HG02678 (cell line): ENCODE data around the gene ARHGAP10.
"Not testable (repeated sequence)": the region's sequence is repeated elsewhere in the genome, so short reads cannot be mapped to it uniquely, and the experiment has no call there.

Source experiments
- ATAC-seq: cut with Tn5 transposase; IDR thresholded peaks from one replicate; pipeline ENCODE4 v1.9.1; 2021; ENCODE audit warnings: mild to moderate bottlenecking, moderate library complexity; ENCODE audit not compliant: unreplicated experiment

ARHGAP10 gene

DNA sequence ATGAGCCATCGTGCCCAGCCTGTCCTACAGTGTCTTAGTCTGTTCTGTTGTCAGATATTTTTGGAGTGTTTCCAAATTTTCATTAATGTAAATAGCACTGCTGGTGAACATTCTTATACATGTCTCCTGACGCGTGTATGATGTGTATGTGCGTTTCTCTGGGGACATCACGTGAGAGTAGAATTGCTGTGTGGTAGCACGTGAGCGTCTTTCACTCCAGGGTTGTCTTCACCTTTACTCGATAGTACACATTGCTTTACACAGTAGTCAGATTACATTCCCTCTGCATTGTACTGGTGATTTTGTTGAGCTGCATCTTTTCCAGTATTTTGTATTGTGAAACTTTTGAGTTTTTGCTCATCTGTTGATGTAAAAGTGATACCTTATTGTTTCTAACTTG is 60.0 kb downstream of the ARHGAP10 start:
- no peak for ATAC-seq

DNA sequence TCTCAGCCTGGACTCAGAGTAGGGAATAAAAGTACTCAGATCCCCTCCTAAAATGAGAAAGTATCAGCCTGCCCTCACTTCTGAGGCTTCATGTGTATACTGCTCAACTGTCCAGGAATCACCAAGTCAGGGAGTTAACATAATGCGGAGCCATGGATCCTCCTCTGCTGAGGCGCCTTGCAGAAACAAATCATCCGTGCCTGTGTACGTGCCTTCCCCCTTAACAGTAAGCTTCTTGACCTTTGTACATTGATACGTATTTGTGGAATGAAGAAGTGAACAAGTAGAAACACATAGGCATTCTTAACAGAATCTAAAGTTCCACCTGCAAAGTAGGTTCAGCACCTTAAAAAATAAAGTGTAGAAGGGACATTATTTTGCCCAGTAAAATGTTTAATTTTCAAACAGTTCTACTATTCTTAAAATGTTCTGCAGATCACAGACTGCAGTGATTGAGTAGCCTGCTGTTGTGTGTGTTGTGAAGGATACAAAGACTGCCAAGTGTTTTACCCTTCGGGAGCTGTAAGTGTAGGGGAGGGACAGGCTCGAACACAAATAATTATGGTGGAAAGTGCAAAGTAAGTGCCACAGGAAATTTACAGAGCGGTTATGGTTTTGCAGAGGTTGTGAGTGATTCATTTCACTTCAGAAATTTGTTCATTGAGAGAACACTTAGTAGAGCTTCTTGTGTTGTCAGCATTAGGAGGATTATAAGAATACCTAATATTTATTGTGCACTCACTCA is 61.9 kb downstream of the ARHGAP10 start:
- ATAC-seq, result peak; percentile 35

DNA sequence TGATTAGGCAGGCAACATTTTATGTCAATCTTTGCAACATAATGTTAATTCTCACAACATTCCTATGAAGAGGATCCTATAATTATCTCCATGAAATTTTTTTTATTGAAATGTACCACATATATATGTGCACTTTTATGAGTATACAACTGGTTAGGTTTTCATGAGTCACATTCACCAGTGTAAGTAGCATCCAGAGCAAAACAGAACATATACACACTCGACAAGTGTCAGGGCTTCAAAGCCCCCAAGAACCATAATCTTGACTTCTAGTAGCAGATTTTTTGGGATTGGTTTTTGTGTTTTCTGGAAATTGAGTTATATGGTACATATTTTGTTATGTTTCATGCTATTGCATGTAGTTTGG is 62.4 kb downstream of the ARHGAP10 start:
- no peak for ATAC-seq

DNA sequence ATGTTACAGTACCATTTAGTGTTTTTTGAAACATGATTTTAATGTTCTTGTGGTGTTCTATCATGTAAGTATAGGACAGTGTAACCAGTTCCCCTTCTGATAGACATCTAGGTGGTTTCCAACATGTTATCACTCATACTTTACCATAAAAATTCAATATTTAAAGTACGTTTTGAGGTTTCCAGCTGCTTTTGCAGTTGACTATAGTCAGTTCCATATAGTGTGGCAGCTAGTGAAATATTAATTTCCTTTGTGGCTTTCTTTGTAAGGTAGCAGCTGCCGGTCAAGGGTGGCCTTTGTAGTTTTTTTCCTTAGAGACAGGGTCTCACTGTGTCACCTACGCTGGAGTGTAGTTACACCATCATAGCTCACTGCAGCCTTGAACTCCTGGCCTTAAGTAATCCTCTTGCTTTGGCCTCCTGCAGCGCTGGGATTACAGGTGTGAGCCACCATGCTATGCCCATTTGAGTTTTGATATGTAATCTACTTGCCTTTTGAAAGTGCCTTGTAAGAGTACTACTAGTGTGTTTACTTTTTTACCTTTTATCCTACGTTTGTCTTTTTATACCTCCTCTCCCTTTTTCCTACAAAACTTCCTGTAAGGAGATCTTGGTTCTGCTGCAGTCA is 63.0 kb downstream of the ARHGAP10 start:
- peak; percentile 80 for ATAC-seq

DNA sequence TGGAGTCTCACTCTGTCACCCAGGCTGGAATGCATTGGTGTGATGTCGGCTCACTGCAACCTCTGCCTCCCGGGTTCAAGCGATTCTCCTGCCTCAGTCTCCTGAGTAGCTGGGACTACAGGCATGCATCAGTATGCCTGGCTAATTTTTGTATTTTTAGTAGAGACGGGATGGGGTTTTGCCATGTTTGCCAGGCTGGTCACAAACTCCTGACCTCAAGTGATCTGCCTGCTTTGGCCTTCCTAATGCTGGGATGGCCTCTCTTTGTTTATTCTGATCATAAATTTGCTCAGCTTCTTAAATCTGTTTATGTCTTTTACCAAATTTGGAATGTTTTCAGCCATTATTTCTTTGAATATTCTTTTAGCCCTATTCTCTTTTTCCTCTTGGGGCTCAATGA is 67.2 kb downstream of the ARHGAP10 start:
- ATAC-seq, result not testable (repeated sequence)

GRCh38 chr4:147799986-147800555 is 68.2 kb downstream of the ARHGAP10 start:
- peak; percentile 96 for ATAC-seq

GRCh38 chr4:147801820-147802219 is 69.9 kb downstream of the ARHGAP10 start:
- ATAC-seq, result no peak

- ATAC-seq, result no peak
Observed at GRCh38 chr4:147802346-147802745, 70.5 kb downstream of the ARHGAP10 start.

- no peak for ATAC-seq
Observed at GRCh38 chr4:147805946-147806345, 74.1 kb downstream of the ARHGAP10 start.

DNA sequence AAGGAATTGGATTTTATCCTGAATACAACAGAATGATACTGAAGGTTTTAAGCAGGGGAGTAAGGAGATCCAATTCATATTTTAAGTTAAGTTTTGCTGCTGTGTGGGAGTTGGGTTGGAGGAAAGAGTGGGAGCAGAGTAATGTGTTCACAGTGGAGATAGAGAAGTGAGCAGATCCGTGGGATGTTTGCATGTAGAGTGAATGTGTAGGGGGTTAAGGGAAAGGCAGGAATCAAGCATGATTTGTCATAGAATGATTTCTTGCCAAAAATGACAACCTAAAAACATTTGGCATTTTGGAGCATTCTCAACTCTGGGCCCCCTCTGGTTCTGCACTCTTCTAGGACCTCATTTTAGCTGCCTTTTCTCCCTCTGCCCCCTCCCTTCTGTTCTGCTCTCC is 76.6 kb downstream of the ARHGAP10 start:
- ATAC-seq, result no peak

DNA sequence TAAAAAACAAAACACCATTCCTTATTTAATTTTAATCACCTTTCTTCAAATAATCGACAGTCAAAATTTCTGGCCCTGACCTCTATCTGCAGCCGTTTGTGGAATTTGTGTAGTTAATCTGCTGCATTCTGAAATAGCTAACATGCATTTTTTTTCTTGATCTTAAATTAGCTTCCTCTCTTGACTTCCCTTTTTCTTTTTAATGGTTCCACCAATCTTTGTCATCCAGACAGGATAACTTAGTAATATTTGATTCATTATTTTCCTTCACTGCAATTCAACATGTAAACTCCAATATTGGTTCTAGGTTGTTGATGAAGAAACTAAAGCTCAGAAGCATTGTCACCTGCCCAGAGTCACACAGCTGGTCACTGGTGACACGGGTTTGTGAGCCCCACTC is 77.3 kb downstream of the ARHGAP10 start:
- ATAC-seq, result no peak

DNA sequence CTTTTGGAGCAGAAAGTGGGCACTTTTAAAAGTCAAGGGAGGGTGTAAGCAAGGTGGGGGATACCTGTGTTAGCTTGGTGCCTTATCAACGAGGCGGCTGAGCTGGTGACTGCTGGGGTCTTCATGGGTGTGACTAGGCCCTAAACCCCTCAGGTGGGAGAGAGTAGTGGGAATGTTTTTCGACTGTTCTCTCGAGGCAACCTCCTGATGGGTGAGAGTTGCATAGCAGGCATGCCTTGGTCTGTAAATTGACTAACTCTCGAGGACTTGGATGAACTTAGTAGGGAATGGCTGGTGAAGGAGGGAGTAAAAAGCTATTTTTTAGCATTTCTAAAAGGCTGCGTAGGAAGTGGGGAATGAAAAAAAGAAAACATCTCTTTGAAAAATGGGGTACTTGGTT is 80.0 kb downstream of the ARHGAP10 start:
- ATAC-seq, result no peak

GRCh38 chr4:147813109-147813773 is 81.4 kb downstream of the ARHGAP10 start:
- ATAC-seq, result no peak

- no peak for ATAC-seq
Observed at GRCh38 chr4:147813973-147814372, 82.1 kb downstream of the ARHGAP10 start.

GRCh38 chr4:147814376-147814775 is 82.5 kb downstream of the ARHGAP10 start:
- ATAC-seq, result no peak

DNA sequence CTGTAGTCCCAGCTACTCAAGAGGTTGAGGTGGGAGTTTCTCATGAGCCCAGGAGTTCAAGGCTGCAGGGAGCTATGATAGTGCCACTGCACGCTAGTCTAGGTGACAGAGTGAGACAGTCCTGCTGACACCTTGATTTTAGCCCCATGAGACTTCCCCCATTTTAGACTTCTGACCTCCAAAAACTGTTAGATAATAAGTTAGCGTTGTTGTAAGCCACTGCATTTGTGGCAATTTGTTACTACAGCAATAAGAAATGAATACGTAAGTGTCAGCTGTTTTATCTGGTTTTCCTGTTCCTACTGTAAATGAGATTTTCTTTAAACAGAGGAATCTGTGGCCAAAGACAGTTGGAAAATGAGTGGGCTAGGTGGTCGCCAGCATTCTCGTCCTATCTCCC is 83.9 kb downstream of the ARHGAP10 start:
- ATAC-seq, result no peak

DNA sequence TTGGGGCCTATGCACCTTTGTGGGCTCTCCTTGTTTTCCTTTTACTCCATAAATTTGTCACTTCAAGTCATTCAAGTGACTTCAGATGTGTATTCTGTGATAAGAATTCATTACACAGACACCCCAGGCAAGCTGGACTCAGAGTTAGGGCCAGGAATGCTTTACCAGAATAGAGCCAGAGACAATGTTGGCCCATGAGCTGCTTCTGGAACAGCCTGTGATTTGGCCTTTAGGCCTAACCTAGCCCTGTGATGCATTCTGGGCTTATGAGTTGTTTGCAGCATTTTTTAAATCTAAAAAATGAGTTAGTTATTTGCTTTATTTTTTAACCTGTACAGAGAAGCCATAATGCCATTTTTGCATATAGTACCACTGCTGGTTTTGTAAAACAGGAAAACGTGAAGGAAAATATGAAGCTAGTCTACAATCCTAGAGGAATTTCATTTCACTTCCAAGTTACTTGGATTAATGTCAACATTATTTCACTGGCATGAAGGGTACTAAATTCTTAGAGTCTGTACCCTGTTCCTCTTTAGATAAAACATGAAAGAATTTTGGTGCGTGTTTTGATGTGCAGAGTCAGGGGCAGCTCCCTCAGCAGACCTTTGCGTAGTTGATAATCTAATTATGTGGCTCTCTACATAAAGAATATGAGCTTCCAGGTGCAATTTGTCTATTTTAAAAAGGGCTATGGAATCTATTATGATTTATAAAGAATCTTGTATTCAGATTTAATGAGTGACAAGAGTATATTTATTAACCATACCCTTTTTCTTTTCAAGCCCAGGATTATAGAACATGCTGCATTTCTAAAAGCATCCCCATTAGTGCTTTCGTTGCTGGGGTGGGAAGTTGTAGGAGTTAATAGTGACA is 84.7 kb downstream of the ARHGAP10 start:
- ATAC-seq, result no peak

DNA sequence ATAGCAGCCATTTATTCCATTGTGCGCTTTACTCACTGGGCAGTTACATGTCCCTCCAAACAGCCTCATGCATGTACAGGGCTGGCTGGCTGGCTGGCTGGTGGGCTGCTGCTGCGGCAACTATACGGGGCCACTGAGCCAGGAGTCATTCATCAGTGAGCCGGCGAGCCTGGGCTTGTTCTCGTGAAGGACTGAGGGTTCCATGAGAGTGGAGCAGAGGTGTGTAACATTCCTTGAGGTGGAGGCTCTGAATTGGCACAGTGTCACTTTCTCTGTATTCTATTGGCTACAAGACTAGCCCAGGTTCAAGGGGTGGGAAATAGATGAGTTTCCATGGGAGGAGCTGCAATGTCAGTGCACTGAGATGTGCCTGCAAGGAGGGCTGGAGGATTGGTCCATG is 89.1 kb downstream of the ARHGAP10 start:
- no peak for ATAC-seq

- no peak for ATAC-seq
Observed at GRCh38 chr4:147821555-147821954, 89.7 kb downstream of the ARHGAP10 start.

GRCh38 chr4:147822128-147822527 is 90.2 kb downstream of the ARHGAP10 start:
- no peak for ATAC-seq

DNA sequence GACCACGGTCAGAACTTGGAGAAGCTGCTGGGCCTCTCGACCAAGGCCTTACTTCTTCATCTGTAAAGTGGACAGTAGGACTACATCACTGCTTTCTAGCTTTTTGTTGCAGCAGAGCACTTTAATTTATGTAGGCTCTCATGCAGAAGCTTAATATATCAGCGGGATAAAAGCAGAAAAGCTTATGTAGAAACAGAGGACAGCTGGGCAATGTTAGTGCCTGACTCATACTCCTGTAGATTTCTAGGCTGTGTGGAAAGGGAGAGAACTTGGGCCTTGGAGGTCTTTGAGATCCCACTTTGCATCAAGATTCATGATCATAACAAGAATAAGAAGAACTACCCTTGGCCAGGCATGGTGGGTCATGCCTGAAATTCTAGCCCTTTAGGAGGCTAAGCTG is 91.2 kb downstream of the ARHGAP10 start:
- ATAC-seq, result no peak
